GM18505 (cell line): ENCODE data around the gene TBC1D3C.
"Not testable (repeated sequence)": the region's sequence is repeated elsewhere in the genome, so short reads cannot be mapped to it uniquely, and the experiment has no call there.

ENCODE experiments used
- ATAC-seq: cut with Tn5 transposase; IDR thresholded peaks from one replicate; pipeline ENCODE4 v1.9.1; 2021; ENCODE audit not compliant: unreplicated experiment

The TBC1D3C gene

GRCh38 chr17:38068534-38068933, at the start of gene TBC1D3C:
Gene TBC1D3C (minus strand): TSS chr17:38068634. CDS start chr17:38067066, 1,568 bp downstream.
- not testable (repeated sequence) for ATAC-seq

- ATAC-seq, result not testable (repeated sequence)
Measured at GRCh38 chr17:38099262-38099661, 30.8 kb upstream of the TBC1D3C start.

- not testable (repeated sequence) for ATAC-seq
Measured at GRCh38 chr17:38094059-38094694, 25.7 kb upstream of the TBC1D3C start.

DNA sequence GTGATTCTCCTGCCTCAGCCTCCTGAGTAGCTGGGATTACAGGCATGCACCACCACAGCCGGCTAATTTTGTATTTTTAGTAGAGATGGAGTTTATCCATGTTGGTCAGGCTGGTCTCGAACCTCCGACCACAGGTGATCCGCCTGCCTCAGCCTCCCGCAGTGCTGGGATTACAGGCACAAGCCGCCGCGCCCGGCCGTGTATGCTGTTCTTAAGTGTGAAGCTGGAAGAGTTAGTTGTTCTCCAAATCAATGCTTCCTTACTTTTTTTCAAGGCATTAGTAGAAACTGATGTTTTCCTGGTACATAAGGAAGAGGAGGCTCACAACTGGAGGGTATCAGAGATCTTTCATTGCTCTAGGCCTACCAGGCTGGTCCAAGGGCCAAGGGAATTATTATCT, 19.7 kb upstream of the TBC1D3C start:
- ATAC-seq, result not testable (repeated sequence)

- ATAC-seq, result not testable (repeated sequence)
Measured at GRCh38 chr17:38087344-38087743, 18.9 kb upstream of the TBC1D3C start.
